ENCODE results near the gene TTC16.

The TTC16 gene

DNA sequence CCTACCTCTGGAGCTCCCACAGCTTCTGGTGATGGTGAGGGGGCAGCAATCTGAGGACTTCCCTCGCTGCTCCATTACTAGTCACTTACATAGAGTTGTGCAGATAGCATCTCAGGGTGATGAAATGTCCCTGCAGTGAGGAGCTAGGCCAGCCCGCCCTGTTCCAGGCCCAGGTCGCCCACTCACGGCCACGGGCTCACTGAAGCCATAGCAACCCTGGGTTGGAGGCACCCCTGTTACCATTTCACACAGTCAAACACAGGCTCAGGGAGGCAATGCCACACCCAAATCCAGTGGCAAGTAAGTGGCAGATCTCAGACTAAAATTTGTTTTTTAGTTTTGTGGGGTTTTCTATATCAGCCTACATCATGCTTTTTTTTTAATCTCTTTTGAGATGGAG lies 43.0 kb downstream of the TTC16 start:
- H3K4me1 ChIP-seq (ENCODE audit: control insufficient read depth, insufficient read depth, low read length), result peaks cover 25% of the 10 kb centered on the region
- H3K4me3 ChIP-seq (ENCODE audit: low read depth, low read length), result no peak overlapping the region
- no peaks in the 10 kb centered on the region for H3K9me3 ChIP-seq (ENCODE audit: control insufficient read depth, insufficient read depth, low read depth, low read length)
- H3K27me3 ChIP-seq (ENCODE audit: control insufficient read depth, insufficient read depth, low read length), result peaks cover 28% of the 10 kb centered on the region
- no peak overlapping the region for H3K27ac ChIP-seq (ENCODE audit: low read depth, low read length)
- no peaks in the 10 kb centered on the region for H3K36me3 ChIP-seq (ENCODE audit: control insufficient read depth, insufficient read depth, low read length)
- no peak overlapping the region for H3K9ac ChIP-seq (ENCODE audit: low read length)

- H3K4me3 ChIP-seq (ENCODE audit: low read depth, low read length), result no peak overlapping the region
- peaks cover 8% of the 10 kb centered on the region for H3K27me3 ChIP-seq (ENCODE audit: control insufficient read depth, insufficient read depth, low read length)
- no peak overlapping the region for H3K27ac ChIP-seq (ENCODE audit: low read depth, low read length)
- H3K4me1 ChIP-seq (ENCODE audit: control insufficient read depth, insufficient read depth, low read length), result peaks cover 25% of the 10 kb centered on the region
- no peaks in the 10 kb centered on the region for H3K9me3 ChIP-seq (ENCODE audit: control insufficient read depth, insufficient read depth, low read depth, low read length)
- no peaks in the 10 kb centered on the region for H3K36me3 ChIP-seq (ENCODE audit: control insufficient read depth, insufficient read depth, low read length)
- no peak overlapping the region for H3K9ac ChIP-seq (ENCODE audit: low read length)
Observed at GRCh38 chr9:127761061-127761460, 45.2 kb downstream of the TTC16 start.

DNA sequence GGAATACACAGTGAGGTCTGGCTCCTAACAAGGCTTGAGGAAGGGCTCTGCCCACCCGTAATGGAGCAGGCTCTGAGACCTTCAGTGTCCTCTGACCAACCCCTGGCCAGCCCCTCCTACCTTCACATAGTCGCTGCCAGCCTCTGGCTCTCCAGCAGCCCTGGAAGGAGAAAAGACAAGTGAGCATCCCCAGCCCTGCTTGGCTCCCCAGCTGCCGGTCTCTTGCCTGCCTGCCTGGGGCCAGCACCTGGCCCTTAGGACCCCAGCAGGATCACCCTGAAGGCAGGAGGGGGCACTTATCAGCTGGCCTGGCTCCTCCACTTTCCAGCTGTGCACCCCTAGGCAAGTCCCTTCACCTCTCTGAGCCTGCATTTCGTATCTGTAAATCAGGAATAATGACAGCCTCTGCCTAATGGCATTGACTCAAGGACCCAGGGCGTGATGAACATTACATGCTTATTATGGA lies 45.6 kb downstream of the TTC16 start:
- Histone ChIP-seq H3K27ac (ENCODE audit: low read depth, low read length) (no peak overlapping the region), H3K9me3 (ENCODE audit: control insufficient read depth, insufficient read depth, low read depth, low read length) (no peaks in the 10 kb centered on the region), H3K27me3 (ENCODE audit: control insufficient read depth, insufficient read depth, low read length) (peaks cover 4% of the 10 kb centered on the region), H3K9ac (ENCODE audit: low read length) (no peak overlapping the region), H3K4me3 (ENCODE audit: low read depth, low read length) (no peak overlapping the region), H3K4me1 (ENCODE audit: control insufficient read depth, insufficient read depth, low read length) (peaks cover 25% of the 10 kb centered on the region), H3K36me3 (ENCODE audit: control insufficient read depth, insufficient read depth, low read length) (no peaks in the 10 kb centered on the region)

DNA sequence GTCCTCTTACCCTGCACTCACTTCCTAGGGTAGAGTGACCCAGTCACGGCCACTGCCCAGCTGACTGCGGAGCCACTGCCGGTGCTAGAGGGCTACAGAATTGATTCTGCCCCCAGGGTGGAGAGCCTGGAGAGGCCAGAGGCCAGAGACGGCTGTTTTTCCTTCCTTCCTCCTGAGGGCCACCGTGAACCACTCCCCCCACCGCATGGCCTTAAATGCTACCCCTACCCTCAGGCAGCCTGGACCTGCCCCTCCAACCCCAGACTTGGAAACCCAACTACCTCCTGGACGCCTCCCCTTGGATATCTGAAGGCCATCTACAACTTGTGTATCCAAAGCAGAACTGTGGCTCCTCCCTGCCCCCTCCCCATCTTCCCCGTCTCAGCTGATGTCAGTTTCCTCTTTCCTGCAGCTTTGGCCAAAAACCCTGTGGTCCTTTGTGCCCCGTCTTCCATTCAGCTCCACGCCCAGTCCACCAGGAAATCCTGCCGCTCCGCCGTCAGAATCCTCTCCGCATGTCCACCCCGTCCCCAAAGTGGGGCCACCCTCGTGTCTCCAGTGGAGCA lies 46.3 kb downstream of the TTC16 start:
- H3K9ac ChIP-seq (ENCODE audit: low read length), result no peak overlapping the region
- H3K4me1 ChIP-seq (ENCODE audit: control insufficient read depth, insufficient read depth, low read length), result peaks cover 25% of the 10 kb centered on the region
- H3K27me3 ChIP-seq (ENCODE audit: control insufficient read depth, insufficient read depth, low read length), result no peaks in the 10 kb centered on the region
- H3K9me3 ChIP-seq (ENCODE audit: control insufficient read depth, insufficient read depth, low read depth, low read length), result no peaks in the 10 kb centered on the region
- no peaks in the 10 kb centered on the region for H3K36me3 ChIP-seq (ENCODE audit: control insufficient read depth, insufficient read depth, low read length)
- no peak overlapping the region for H3K4me3 ChIP-seq (ENCODE audit: low read depth, low read length)
- H3K27ac ChIP-seq (ENCODE audit: low read depth, low read length), result no peak overlapping the region

DNA sequence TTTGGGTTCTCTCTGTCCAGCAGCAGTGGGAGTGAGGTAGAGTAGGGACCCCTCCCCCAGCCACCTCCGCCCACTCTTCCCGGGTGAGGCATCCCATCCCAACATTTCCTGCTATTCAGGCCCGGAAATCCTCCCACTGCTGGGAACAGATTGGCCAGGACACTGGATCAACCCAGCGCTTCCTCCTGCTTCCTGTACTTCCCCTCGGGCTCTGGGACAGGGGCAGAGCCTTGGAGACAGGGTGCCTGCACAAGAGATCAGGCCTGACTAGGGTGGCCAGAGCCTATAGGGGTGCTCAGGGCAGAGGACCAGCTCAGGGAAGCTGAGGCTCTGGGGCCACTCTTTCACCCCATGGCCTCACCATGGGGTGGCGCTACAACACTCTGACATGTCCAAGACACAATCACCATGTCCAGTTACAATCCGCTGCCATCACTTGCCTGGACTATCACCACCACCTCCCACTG lies 48.1 kb downstream of the TTC16 start:
- H3K27me3 ChIP-seq (ENCODE audit: control insufficient read depth, insufficient read depth, low read length), result no peaks in the 10 kb centered on the region
- no peak overlapping the region for H3K27ac ChIP-seq (ENCODE audit: low read depth, low read length)
- peaks cover 38% of the 10 kb centered on the region for H3K4me1 ChIP-seq (ENCODE audit: control insufficient read depth, insufficient read depth, low read length)
- no peaks in the 10 kb centered on the region for H3K36me3 ChIP-seq (ENCODE audit: control insufficient read depth, insufficient read depth, low read length)
- H3K4me3 ChIP-seq (ENCODE audit: low read depth, low read length), result no peak overlapping the region
- no peak overlapping the region for H3K9ac ChIP-seq (ENCODE audit: low read length)
- no peaks in the 10 kb centered on the region for H3K9me3 ChIP-seq (ENCODE audit: control insufficient read depth, insufficient read depth, low read depth, low read length)

DNA sequence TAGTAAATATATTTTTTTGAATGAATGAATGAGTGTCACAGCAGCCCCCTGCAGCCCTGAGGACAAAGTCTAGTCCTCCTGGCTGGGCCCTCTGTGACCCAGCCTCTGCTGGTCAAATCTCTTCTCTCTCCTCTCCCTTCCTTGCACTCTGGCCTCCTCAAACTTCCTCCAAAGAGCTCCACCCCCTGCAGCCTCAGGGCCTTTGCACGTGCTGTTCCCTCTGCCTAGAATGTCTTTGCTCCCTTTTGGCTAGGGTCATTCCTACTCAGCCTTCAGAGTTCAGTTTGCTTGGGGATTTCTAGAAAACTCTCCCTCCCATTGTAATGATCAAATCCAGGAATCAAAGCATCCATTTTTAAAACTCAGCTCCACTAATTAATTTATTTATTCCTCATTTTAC lies 49.5 kb downstream of the TTC16 start:
- H3K4me1 ChIP-seq (ENCODE audit: control insufficient read depth, insufficient read depth, low read length), result peaks cover 46% of the 10 kb centered on the region
- no peak overlapping the region for H3K27ac ChIP-seq (ENCODE audit: low read depth, low read length)
- H3K9ac ChIP-seq (ENCODE audit: low read length), result no peak overlapping the region
- H3K27me3 ChIP-seq (ENCODE audit: control insufficient read depth, insufficient read depth, low read length), result no peaks in the 10 kb centered on the region
- no peak overlapping the region for H3K4me3 ChIP-seq (ENCODE audit: low read depth, low read length)
- no peaks in the 10 kb centered on the region for H3K36me3 ChIP-seq (ENCODE audit: control insufficient read depth, insufficient read depth, low read length)
- no peaks in the 10 kb centered on the region for H3K9me3 ChIP-seq (ENCODE audit: control insufficient read depth, insufficient read depth, low read depth, low read length)

- no peak overlapping the region for H3K9ac ChIP-seq (ENCODE audit: low read length)
- H3K9me3 ChIP-seq (ENCODE audit: control insufficient read depth, insufficient read depth, low read depth, low read length), result no peaks in the 10 kb centered on the region
- no peaks in the 10 kb centered on the region for H3K27me3 ChIP-seq (ENCODE audit: control insufficient read depth, insufficient read depth, low read length)
- peaks cover 41% of the 10 kb centered on the region for H3K4me1 ChIP-seq (ENCODE audit: control insufficient read depth, insufficient read depth, low read length)
- no peak overlapping the region; the same call in 1 of the 2 replicates for H3K27ac ChIP-seq (ENCODE audit: low read depth, low read length)
- H3K4me3 ChIP-seq (ENCODE audit: low read depth, low read length), result no peak overlapping the region
- H3K36me3 ChIP-seq (ENCODE audit: control insufficient read depth, insufficient read depth, low read length), result no peaks in the 10 kb centered on the region
Observed at GRCh38 chr9:127767410-127767809, 51.5 kb downstream of the TTC16 start.

DNA sequence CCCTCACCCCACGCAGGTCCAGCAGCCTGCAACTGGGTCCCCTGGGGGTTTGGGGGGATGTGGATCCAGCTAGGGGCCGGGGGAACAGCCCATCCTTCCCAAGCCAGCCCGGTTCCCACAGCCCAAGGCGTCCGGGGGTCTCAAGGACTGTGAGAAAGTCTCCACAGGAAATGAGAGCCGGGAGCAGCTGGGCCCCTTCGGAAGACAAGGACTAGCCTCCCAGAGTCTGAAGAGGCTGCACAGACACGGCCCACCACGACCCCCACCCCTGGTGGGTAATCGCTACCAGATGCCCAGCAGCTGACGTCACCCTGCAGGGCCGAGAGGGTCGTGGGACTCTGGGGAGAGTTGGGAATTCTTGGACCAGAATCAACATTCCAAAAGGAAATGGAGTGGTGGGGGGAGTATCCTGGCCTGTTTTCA lies 52.0 kb downstream of the TTC16 start:
- H3K9me3 ChIP-seq (ENCODE audit: control insufficient read depth, insufficient read depth, low read depth, low read length), result no peaks in the 10 kb centered on the region
- H3K27me3 ChIP-seq (ENCODE audit: control insufficient read depth, insufficient read depth, low read length), result no peaks in the 10 kb centered on the region
- peak overlapping the region; percentile 57 for H3K9ac ChIP-seq (ENCODE audit: low read length)
- H3K4me3 ChIP-seq (ENCODE audit: low read depth, low read length), result no peak overlapping the region
- H3K27ac ChIP-seq (ENCODE audit: low read depth, low read length), result peak overlapping the region; percentile 56; the same call in 1 of the 2 replicates
- H3K36me3 ChIP-seq (ENCODE audit: control insufficient read depth, insufficient read depth, low read length), result no peaks in the 10 kb centered on the region
- H3K4me1 ChIP-seq (ENCODE audit: control insufficient read depth, insufficient read depth, low read length), result peaks cover 39% of the 10 kb centered on the region

DNA sequence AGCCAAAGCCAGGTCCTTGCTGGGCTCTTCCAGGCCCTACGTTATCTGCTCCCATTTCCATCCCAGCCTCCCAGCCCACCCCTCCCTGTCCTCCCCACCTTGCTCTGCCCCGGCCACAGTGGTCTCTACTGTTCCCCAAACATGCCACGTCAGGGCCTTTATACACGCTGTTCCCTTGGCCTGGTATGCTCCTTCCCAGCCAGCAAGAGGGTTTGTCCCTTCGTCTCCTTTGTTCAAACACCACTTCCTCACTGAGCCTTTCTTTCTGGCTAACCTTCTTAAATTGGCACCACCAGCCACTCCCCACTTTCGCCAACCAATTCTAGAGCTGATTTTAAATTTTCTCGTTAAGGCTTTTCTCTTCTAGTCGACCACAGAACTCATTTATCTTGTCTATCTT lies 52.8 kb downstream of the TTC16 start:
- Histone ChIP-seq H3K4me1 (ENCODE audit: control insufficient read depth, insufficient read depth, low read length) (peaks cover 36% of the 10 kb centered on the region), H3K27ac (ENCODE audit: low read depth, low read length) (peak overlapping the region; percentile 56; the same call in 1 of the 2 replicates), H3K9me3 (ENCODE audit: control insufficient read depth, insufficient read depth, low read depth, low read length) (no peaks in the 10 kb centered on the region), H3K27me3 (ENCODE audit: control insufficient read depth, insufficient read depth, low read length) (no peaks in the 10 kb centered on the region), H3K4me3 (ENCODE audit: low read depth, low read length) (no peak overlapping the region), H3K9ac (ENCODE audit: low read length) (no peak overlapping the region), H3K36me3 (ENCODE audit: control insufficient read depth, insufficient read depth, low read length) (no peaks in the 10 kb centered on the region)

DNA sequence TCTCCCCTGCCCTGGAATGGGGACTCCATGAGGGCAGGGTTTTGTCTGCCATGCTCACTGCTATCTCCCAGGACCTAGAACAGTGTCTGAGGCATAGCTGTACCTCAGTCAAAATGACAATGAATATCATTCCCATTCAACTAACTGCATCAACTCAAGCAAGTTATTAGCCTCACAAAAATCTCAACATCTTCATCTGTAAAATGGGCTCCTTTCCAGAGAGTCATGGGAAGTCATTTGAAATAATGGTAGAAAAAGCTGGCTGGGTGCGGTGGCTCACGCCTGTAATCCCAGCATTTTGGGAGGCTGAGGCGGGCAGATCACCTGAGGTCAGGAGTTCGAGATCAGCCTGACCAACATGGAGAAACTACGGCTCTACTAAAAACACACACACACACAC lies 53.2 kb downstream of the TTC16 start:
- Histone ChIP-seq H3K27me3 (ENCODE audit: control insufficient read depth, insufficient read depth, low read length) (no peaks in the 10 kb centered on the region), H3K27ac (ENCODE audit: low read depth, low read length) (no peak overlapping the region), H3K4me1 (ENCODE audit: control insufficient read depth, insufficient read depth, low read length) (peaks cover 32% of the 10 kb centered on the region), H3K9ac (ENCODE audit: low read length) (no peak overlapping the region), H3K36me3 (ENCODE audit: control insufficient read depth, insufficient read depth, low read length) (no peaks in the 10 kb centered on the region), H3K4me3 (ENCODE audit: low read depth, low read length) (no peak overlapping the region), H3K9me3 (ENCODE audit: control insufficient read depth, insufficient read depth, low read depth, low read length) (no peaks in the 10 kb centered on the region)

- no peaks in the 10 kb centered on the region for H3K9me3 ChIP-seq (ENCODE audit: control insufficient read depth, insufficient read depth, low read depth, low read length)
- no peaks in the 10 kb centered on the region for H3K36me3 ChIP-seq (ENCODE audit: control insufficient read depth, insufficient read depth, low read length)
- H3K4me3 ChIP-seq (ENCODE audit: low read depth, low read length), result no peak overlapping the region
- H3K27ac ChIP-seq (ENCODE audit: low read depth, low read length), result no peak overlapping the region
- H3K27me3 ChIP-seq (ENCODE audit: control insufficient read depth, insufficient read depth, low read length), result no peaks in the 10 kb centered on the region
- H3K9ac ChIP-seq (ENCODE audit: low read length), result no peak overlapping the region
- H3K4me1 ChIP-seq (ENCODE audit: control insufficient read depth, insufficient read depth, low read length), result peaks cover 30% of the 10 kb centered on the region
Observed at GRCh38 chr9:127769929-127770582, 54.2 kb downstream of the TTC16 start.
